OCI-LY3 (cell line): Measurements from ENCODE around the gene SLC4A8.

Experiments
- CTCF ChIP-seq: fragments of 200-600, 300-600 bp; sonication (generic); IDR thresholded peaks from 2 replicates; pipeline ENCODE4 v1.5.1; 2014; ENCODE audit warnings: antibody characterized with exemption, low read length, low read depth
- EZH2phosphoT487 ChIP-seq: fragments of 200-600 bp; shearing (Covaris generic); IDR thresholded peaks from 2 replicates; pipeline ENCODE4 v1.6.1; 2018; ENCODE audit warnings: antibody characterized with exemption, mixed run types, low read depth

- TF ChIP-seq CTCF (no peak), EZH2phosphoT487 (no peak)
Measured at GRCh38 chr12:51458635-51459034, 34.0 kb downstream of the SLC4A8 start.
